IPS-20b (cell line): Measurements from ENCODE around the gene ARFGAP1.

Experiments used
- H3K27ac ChIP-seq: one replicate; pipeline ENCODE4 v1.5.1; 2013; ENCODE audit warnings: low read length
- H3K27me3 ChIP-seq: 2 replicates; pipeline ENCODE4 v1.6.1; 2013; ENCODE audit warnings: mild to moderate bottlenecking, low read length, inconsistent platforms; ENCODE audit not compliant: insufficient read depth
- H3K36me3 ChIP-seq: 2 replicates; pipeline ENCODE4 v1.6.1; 2013; ENCODE audit warnings: low read depth, mild to moderate bottlenecking, inconsistent platforms, low read length, moderate library complexity; ENCODE audit not compliant: insufficient read depth
- H3K4me1 ChIP-seq: 2 replicates; pipeline ENCODE4 v1.6.1; 2013; ENCODE audit warnings: mild to moderate bottlenecking, control low read depth, inconsistent platforms, low read length, moderate library complexity; ENCODE audit not compliant: insufficient read depth
- H3K4me3 ChIP-seq: 2 replicates; pipeline ENCODE4 v1.5.1; 2013; ENCODE audit warnings: mild to moderate bottlenecking, low read length, inconsistent platforms
- H3K9ac ChIP-seq: 2 replicates; pipeline ENCODE4 v1.6.1; 2013; ENCODE audit warnings: low read depth, mild to moderate bottlenecking, inconsistent platforms, low read length, moderate library complexity
- H3K9me3 ChIP-seq: 2 replicates; pipeline ENCODE4 v1.6.1; 2013; ENCODE audit warnings: mild to moderate bottlenecking, low read depth, low read length, inconsistent platforms; ENCODE audit not compliant: insufficient read depth

Gene ARFGAP1

GRCh38 chr20:63233061-63233344 lies 39.6 kb upstream of the ARFGAP1 start:
- H3K9me3 ChIP-seq: no peaks in the 10 kb centered on the region
- peaks cover 18% of the 10 kb centered on the region; the same call in 1 of the 2 replicates for H3K4me1 ChIP-seq
- H3K4me3 ChIP-seq: no peak overlapping the region
- H3K36me3 ChIP-seq: no peaks in the 10 kb centered on the region
- peaks cover 15% of the 10 kb centered on the region; the same call in 1 of the 2 replicates for H3K27me3 ChIP-seq
- H3K9ac ChIP-seq: no peak overlapping the region
- H3K27ac ChIP-seq: no peak overlapping the region

GRCh38 chr20:63233924-63234323 lies 38.7 kb upstream of the ARFGAP1 start:
- Histone ChIP-seq H3K27me3 (peaks cover 15% of the 10 kb centered on the region; the same call in 1 of the 2 replicates), H3K9me3 (no peaks in the 10 kb centered on the region), H3K27ac (no peak overlapping the region), H3K9ac (no peak overlapping the region), H3K4me3 (no peak overlapping the region), H3K4me1 (peaks cover 15% of the 10 kb centered on the region; the same call in 1 of the 2 replicates), H3K36me3 (no peaks in the 10 kb centered on the region)

- Histone ChIP-seq H3K4me3 (peak overlapping the region; percentile 40; the same call in 1 of the 2 replicates), H3K27ac (no peak overlapping the region), H3K9ac (no peak overlapping the region), H3K27me3 (peaks cover 9% of the 10 kb centered on the region; the same call in 1 of the 2 replicates), H3K9me3 (no peaks in the 10 kb centered on the region), H3K4me1 (peaks cover 9% of the 10 kb centered on the region; the same call in 1 of the 2 replicates), H3K36me3 (no peaks in the 10 kb centered on the region)
These were observed 37.8 kb upstream of the ARFGAP1 start for GRCh38 chr20:63234693-63235398.

GRCh38 chr20:63235399-63235983 lies 37.1 kb upstream of the ARFGAP1 start, which contains the start of gene BIRC7:
Gene BIRC7 (plus strand): TSS chr20:63235905. CDS start chr20:63236097, 192 bp downstream.
- peak within 1 kb of the TSS; percentile 40; the same call in 1 of the 2 replicates for H3K4me3 ChIP-seq
- H3K9ac ChIP-seq: no peak within 1 kb of the TSS
- no peaks in the 10 kb centered on the region for H3K36me3 ChIP-seq
- no peak within 1 kb of the TSS for H3K27ac ChIP-seq
- H3K4me1 ChIP-seq: peaks cover 3% of the 10 kb centered on the region; the same call in 1 of the 2 replicates
- H3K27me3 ChIP-seq: peaks cover 6% of the 10 kb centered on the region; the same call in 1 of the 2 replicates
- no peaks in the 10 kb centered on the region for H3K9me3 ChIP-seq

- Histone ChIP-seq H3K27ac (no peak overlapping the region), H3K27me3 (peaks cover 4% of the 10 kb centered on the region; the same call in 1 of the 2 replicates), H3K9me3 (no peaks in the 10 kb centered on the region), H3K36me3 (no peaks in the 10 kb centered on the region), H3K4me3 (no peak overlapping the region), H3K9ac (no peak overlapping the region), H3K4me1 (no peaks in the 10 kb centered on the region)
These were observed 36.3 kb upstream of the ARFGAP1 start for GRCh38 chr20:63236116-63236837.

- Histone ChIP-seq H3K4me1 (no peaks in the 10 kb centered on the region), H3K9ac (no peak overlapping the region), H3K36me3 (no peaks in the 10 kb centered on the region), H3K9me3 (no peaks in the 10 kb centered on the region), H3K27ac (no peak overlapping the region), H3K4me3 (no peak overlapping the region), H3K27me3 (no peaks in the 10 kb centered on the region)
These were observed 34.6 kb upstream of the ARFGAP1 start for GRCh38 chr20:63238031-63238430.

GRCh38 chr20:63238514-63239125 lies 34.0 kb upstream of the ARFGAP1 start:
- Histone ChIP-seq H3K4me3 (no peak overlapping the region), H3K36me3 (no peaks in the 10 kb centered on the region), H3K9ac (no peak overlapping the region), H3K9me3 (no peaks in the 10 kb centered on the region), H3K4me1 (no peaks in the 10 kb centered on the region), H3K27me3 (no peaks in the 10 kb centered on the region), H3K27ac (no peak overlapping the region)

GRCh38 chr20:63239431-63239830 lies 33.2 kb upstream of the ARFGAP1 start:
- Histone ChIP-seq H3K9ac (no peak overlapping the region), H3K9me3 (no peaks in the 10 kb centered on the region), H3K4me1 (no peaks in the 10 kb centered on the region), H3K27me3 (no peaks in the 10 kb centered on the region), H3K4me3 (no peak overlapping the region), H3K27ac (no peak overlapping the region), H3K36me3 (no peaks in the 10 kb centered on the region)

- Histone ChIP-seq H3K9ac (no peak overlapping the region), H3K9me3 (no peaks in the 10 kb centered on the region), H3K4me1 (no peaks in the 10 kb centered on the region), H3K4me3 (no peak overlapping the region), H3K27me3 (no peaks in the 10 kb centered on the region), H3K36me3 (no peaks in the 10 kb centered on the region), H3K27ac (no peak overlapping the region)
These were observed 32.6 kb upstream of the ARFGAP1 start for GRCh38 chr20:63240004-63240403.

- Histone ChIP-seq H3K4me3 (no peak overlapping the region), H3K27me3 (peaks cover 7% of the 10 kb centered on the region), H3K9ac (no peak overlapping the region; the same call in 1 of the 2 replicates), H3K4me1 (no peaks in the 10 kb centered on the region), H3K9me3 (no peaks in the 10 kb centered on the region), H3K36me3 (no peaks in the 10 kb centered on the region), H3K27ac (no peak overlapping the region)
These were observed 31.3 kb upstream of the ARFGAP1 start for GRCh38 chr20:63241272-63241671.

GRCh38 chr20:63242736-63243135 lies 29.9 kb upstream of the ARFGAP1 start:
- H3K36me3 ChIP-seq: no peaks in the 10 kb centered on the region
- H3K27me3 ChIP-seq: peaks cover 20% of the 10 kb centered on the region
- no peak overlapping the region for H3K9ac ChIP-seq
- no peak overlapping the region for H3K4me3 ChIP-seq
- no peaks in the 10 kb centered on the region for H3K9me3 ChIP-seq
- peaks cover 5% of the 10 kb centered on the region; the same call in 1 of the 2 replicates for H3K4me1 ChIP-seq
- H3K27ac ChIP-seq: no peak overlapping the region
